Thyroid gland (tissue), 4 donors: ENCODE data around the gene RAB35. TPM values are rescaled to one million over a fixed set of nuclear protein-coding genes. Genes with fewer than 3 reads are reported as not detected.
"Not testable (repeated sequence)": the region's sequence is repeated elsewhere in the genome, so short reads cannot be mapped to it uniquely, and the experiment has no call there.

Source experiments
- DNase-seq, 2 donors: peaks; one replicate each; pipeline ENCODE4 v3.0.0-alpha.2; 2019
- H3K27ac ChIP-seq, 3 donors: fragments of 200-600 bp; sonication (generic); 1 replicate in 2 of 3; 2 replicates in 1 of 3; pipeline ENCODE4 v1.5.1; 2016 to 2019; ENCODE audit warnings: mild to moderate bottlenecking in 1 of 3, moderate library complexity in 1 of 3
- H3K27me3 ChIP-seq: fragments of 200-600 bp; sonication (generic); one replicate; pipeline ENCODE4 v1.5.1; 2019
- H3K36me3 ChIP-seq, 2 donors: fragments of 200-600 bp; sonication (generic); one replicate each; pipeline ENCODE4 v1.5.1; 2016 to 2019
- H3K4me1 ChIP-seq, 2 donors: fragments of 200-600 bp; sonication (generic); one replicate each; pipeline ENCODE4 v1.5.1; 2017 to 2019
- H3K4me3 ChIP-seq, 3 donors: fragments of 200-600 bp; sonication (generic); replicated peaks in 1 of 3; 1 replicate in 2 of 3; 2 replicates in 1 of 3; pipeline ENCODE4 v1.5.1; 2016; ENCODE audit warnings: mild to moderate bottlenecking in 1 of 3
- H3K9me3 ChIP-seq: fragments of 200-600 bp; sonication (generic); one replicate; pipeline ENCODE4 v1.5.1; 2017
- CTCF ChIP-seq, 6 experiments: fragments of 200-600 bp in 3 of 6; fragments of 450-650 bp in 3 of 6; sonication (generic) in 3 of 6; IDR thresholded peaks; one replicate each; pipeline ENCODE4 v1.5.1; 2016 to 2019; ENCODE audit warnings: antibody characterized with exemption in 6 of 6, mild to moderate bottlenecking in 2 of 6, inconsistent platforms in 1 of 6, moderate library complexity in 1 of 6
- POLR2A ChIP-seq, 2 donors: fragments of 450-650 bp; IDR thresholded peaks; one replicate each; pipeline ENCODE4 v1.6.1; 2017; ENCODE audit warnings: antibody characterized with exemption in 2 of 2, mild to moderate bottlenecking in 2 of 2, moderate library complexity in 1 of 2
- WGBS, 2 donors: methylation state at CpG; one replicate each; pipeline ENCODE4 v1.1.5; 2017; 5-methylcytosine and 5-hydroxymethylcytosine counted together
- intact Hi-C: fragments of 100-400 bp; cut with DNase I; formaldehyde crosslinking; loops from one replicate; pipeline ENCODE4 v1.15.1; 2023
- microRNA-seq: library from miRNA; unstranded; fragments of <30 nt; microRNA quantifications from one replicate; pipeline ENCODE4, GENCODE V29; 2016
- small RNA-seq: library from RNA; depleted of rRNA; stranded (forward); fragments of <200 nt; gene quantifications from one replicate; pipeline ENCODE3, GENCODE V24; 2016
- total RNA-seq, 4 donors: library from RNA; depleted of rRNA; stranded (reverse); fragments of >200 nt; gene quantifications; one replicate each; pipeline ENCODE4 v1.2.3, GENCODE V29; 2016

The RAB35 gene
- total RNA-seq, 4 donors from 2014 or later = 14.9 to 19.9 (median 17.4) TPM

- Histone ChIP-seq H3K27ac (no peak overlapping the region), H3K4me1 (no peaks in the 10 kb centered on the region), H3K9me3 (no peaks in the 10 kb centered on the region), H3K36me3 (no peaks in the 10 kb centered on the region), H3K27me3 (no peaks in the 10 kb centered on the region), H3K4me3 (no peak overlapping the region)
- intact Hi-C loops = no loop called here
- TF ChIP-seq CTCF (IDR thresholded peaks at IDR 0.05) (no peak), POLR2A (IDR thresholded peaks at IDR 0.05) (no peak)
- DNase-seq = no peak
- WGBS, 2 donors = 83 to 89% methylated on average over 6 of the region's 6 CpGs
Observed at GRCh38 chr12:120049426-120049825, 67.1 kb downstream of the RAB35 start.

DNA sequence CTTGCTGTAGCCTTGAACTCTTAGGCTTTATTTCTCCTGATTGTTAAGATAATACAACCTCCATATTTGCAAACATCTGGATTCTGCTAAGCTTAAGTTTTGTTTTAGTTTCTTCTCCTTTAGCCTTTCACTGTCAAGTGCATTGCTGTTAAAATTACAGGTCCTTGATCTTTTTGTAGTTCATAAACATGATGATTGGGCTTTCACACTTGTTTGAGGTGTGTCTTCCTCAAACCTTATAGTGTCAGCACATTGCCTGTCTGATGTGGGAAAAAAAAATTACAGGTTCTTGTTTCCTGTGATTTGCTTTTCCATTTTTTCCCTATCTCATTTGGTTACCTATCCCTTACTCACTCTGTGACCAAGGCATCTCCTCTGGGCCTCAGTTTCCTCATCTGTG lies 68.3 kb downstream of the RAB35 start:
- Histone ChIP-seq H3K4me1 (no peaks in the 10 kb centered on the region), H3K36me3 (no peaks in the 10 kb centered on the region), H3K27ac (no peak overlapping the region), H3K27me3 (no peaks in the 10 kb centered on the region), H3K4me3 (no peak overlapping the region), H3K9me3 (no peaks in the 10 kb centered on the region)
- DNase-seq = no peak
- intact Hi-C loops = no loop called here
- no peak for TF ChIP-seq CTCF (IDR thresholded peaks at IDR 0.05)
- TF ChIP-seq POLR2A (IDR thresholded peaks at IDR 0.05) = no peak

- TF ChIP-seq POLR2A (IDR thresholded peaks at IDR 0.05) (no peak), CTCF (IDR thresholded peaks at IDR 0.05) (no peak)
- Histone ChIP-seq H3K4me1 (no peaks in the 10 kb centered on the region), H3K9me3 (no peaks in the 10 kb centered on the region), H3K36me3 (no peaks in the 10 kb centered on the region), H3K4me3 (no peak overlapping the region), H3K27ac (no peak overlapping the region), H3K27me3 (no peaks in the 10 kb centered on the region)
- DNase-seq = no peak
- intact Hi-C loops = no loop called here
- WGBS, 2 donors = 93 to 97% methylated on average over 1 of the region's 1 CpG
Observed at GRCh38 chr12:120047072-120047471, 69.5 kb downstream of the RAB35 start.

GRCh38 chr12:120045367-120045766 lies 71.2 kb downstream of the RAB35 start:
- H3K9me3 ChIP-seq, H3K4me1 ChIP-seq, DNase-seq, H3K36me3 ChIP-seq, H3K27ac ChIP-seq, intact Hi-C loops, H3K4me3 ChIP-seq, H3K27me3 ChIP-seq: not testable (repeated sequence)
- 79 to 80% methylated on average over 3 to 4 of the region's 5 CpGs for WGBS, 2 donors

Small RNAs within 50 kb of the gene (microRNA-seq; reads per million reads assigned to microRNA genes)
- not detected for gene MIR4498

Small RNAs within 50 kb of the gene (small RNA-seq; reads per million reads assigned to genes)
- not detected for gene AC004812.1
- not detected for gene MIR4498

Other genes starting within 250 kb of the RAB35 start
- gene CIT, start 239.4 kb downstream of the RAB35 start, total RNA-seq = 1 to 10 TPM; 1.8 to 9.1 (median 6.4) TPM
- gene BICDL1, start 127.5 kb downstream of the RAB35 start, total RNA-seq = 10 to 100 TPM; 10.5 to 81.8 (median 48.1) TPM
- gene GCN1, start 78.0 kb upstream of the RAB35 start, total RNA-seq = 100 to 1,000 TPM in 1 of 4 donors, 10 to 100 TPM in 3; 44.6 to 111 (median 73.6) TPM
- gene RPLP0, start 84.4 kb upstream of the RAB35 start, total RNA-seq = 1,000 to 10,000 TPM; 1,176 to 3,070 (median 2,431) TPM
- 10 to 100 TPM; 61.7 to 95.5 (median 82.7) TPM for gene PXN, start 149.0 kb upstream of the RAB35 start, total RNA-seq
- gene RNU4-2, start 175.2 kb upstream of the RAB35 start, total RNA-seq = under 1 TPM; under 0.01 TPM
- gene RNU4-1, start 176.5 kb upstream of the RAB35 start, total RNA-seq = under 1 TPM; under 0.01 TPM
- gene SIRT4, start 185.6 kb upstream of the RAB35 start, total RNA-seq = 1 to 10 TPM in 3 of 4 donors, not detected in 1; 3.1 to 6.5 (median 3.8) TPM
- gene PLA2G1B, start 211.0 kb upstream of the RAB35 start, total RNA-seq = not detected